Motor neuron (in vitro differentiated cells): Measurements from ENCODE around the gene PCIF1. TPM values are rescaled to one million over a fixed set of nuclear protein-coding genes. Genes with fewer than 3 reads are reported as not detected.
"Not testable (repeated sequence)": the region's sequence is repeated elsewhere in the genome, so short reads cannot be mapped to it uniquely, and the experiment has no call there.

Experiments used
- ATAC-seq, 8 experiments: fragments of 200-7000 bp; cut with Tn5 transposase; replicated peaks in 6 of 8; 2 replicates each; pipeline ENCODE4 v1.8.0; 2021; ENCODE audit warnings: mild to moderate bottlenecking in 8 of 8, moderate library complexity in 8 of 8
- H3K27ac ChIP-seq, 2 donors: fragments of 250-450 bp; sonication (Bioruptor Pico); 2 replicates each; pipeline ENCODE4 v1.9.0; 2021; ENCODE audit warnings: antibody characterized with exemption in 2 of 2, mild to moderate bottlenecking in 2 of 2, moderate library complexity in 1 of 2
- H3K4me1 ChIP-seq, 2 donors: fragments of 250-450 bp; sonication (Bioruptor Pico); replicated peaks in 1 of 2; 2 replicates each; pipeline ENCODE4 v1.6.1; 2021; ENCODE audit warnings: antibody characterized with exemption in 2 of 2, mild to moderate bottlenecking in 2 of 2, moderate library complexity in 1 of 2
- H3K4me3 ChIP-seq, 5 donors: fragments of 250-450 bp; sonication (Bioruptor Pico); 2 replicates each; pipeline ENCODE4 v1.9.0; 2021; ENCODE audit warnings: antibody characterized with exemption in 5 of 5, mild to moderate bottlenecking in 5 of 5, moderate library complexity in 4 of 5
- WGBS, 10 experiments: fragments of 450-650 bp; shearing (Covaris generic); methylation state at CpG; one replicate each; pipeline ENCODE4 v1.0.0; 2022; 5-methylcytosine and 5-hydroxymethylcytosine counted together
- in situ Hi-C, 9 experiments: fragments of 400-800 bp; cut with MboI; loops; one replicate each; pipeline ENCODE4 v1.15.0; 2021; ENCODE audit warnings: low sequenced_read_pairs in 9 of 9, low pct_unique_long_range_greater_than_20kb in 2 of 9; ENCODE audit not compliant: unreplicated experiment in 9 of 9
- total RNA-seq, 8 experiments: library from RNA; unstranded; fragments of 300-600 nt; gene quantifications; 2 replicates each; pipeline versions ENCODE4 v1.2.3 to v1.2.4, GENCODE V29; 2022

PCIF1 gene
- total RNA-seq, 8 experiments from 2014 or later = 6.7 to 58.9 (median 20.4) TPM

DNA sequence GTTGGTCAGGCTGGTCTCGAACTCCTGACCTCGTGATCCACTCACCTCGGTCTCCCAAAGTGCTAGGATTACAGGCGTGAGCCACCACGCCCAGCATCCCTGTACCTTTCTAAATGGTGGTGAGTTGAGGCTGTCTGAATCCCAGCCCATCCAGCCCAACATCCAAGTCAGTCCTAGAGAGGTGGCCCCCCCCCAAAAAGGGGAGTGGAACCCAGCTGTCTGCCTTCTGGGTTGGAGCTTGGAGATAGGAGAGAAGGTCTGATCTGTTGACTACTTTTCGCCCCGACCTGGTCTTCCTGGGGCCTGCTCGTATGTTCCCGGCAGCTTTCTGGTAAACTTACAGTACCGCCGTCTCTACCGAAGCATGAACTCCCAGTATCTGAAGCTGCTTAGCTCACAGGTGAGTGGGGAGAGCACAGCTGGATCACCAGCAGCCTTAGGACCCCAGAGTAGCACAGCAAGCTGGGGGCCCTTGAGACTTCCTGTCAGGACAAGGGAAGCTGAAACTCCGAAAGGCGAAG lies 37.8 kb upstream of the PCIF1 start:
- Histone ChIP-seq H3K27ac (no peak overlapping the region), H3K4me1 (peaks cover 5 to 6% of the 10 kb centered on the region in 2 donors), H3K4me3 (no peak overlapping the region)
- in situ Hi-C loops = no loop called here
- ATAC-seq = no peak
- 91 to 100% (median 97%) methylated on average over 1 to 8 of the region's 14 CpGs; no CpG with 5 or more reads in 3 of the 10 experiments for WGBS, 10 experiments

DNA sequence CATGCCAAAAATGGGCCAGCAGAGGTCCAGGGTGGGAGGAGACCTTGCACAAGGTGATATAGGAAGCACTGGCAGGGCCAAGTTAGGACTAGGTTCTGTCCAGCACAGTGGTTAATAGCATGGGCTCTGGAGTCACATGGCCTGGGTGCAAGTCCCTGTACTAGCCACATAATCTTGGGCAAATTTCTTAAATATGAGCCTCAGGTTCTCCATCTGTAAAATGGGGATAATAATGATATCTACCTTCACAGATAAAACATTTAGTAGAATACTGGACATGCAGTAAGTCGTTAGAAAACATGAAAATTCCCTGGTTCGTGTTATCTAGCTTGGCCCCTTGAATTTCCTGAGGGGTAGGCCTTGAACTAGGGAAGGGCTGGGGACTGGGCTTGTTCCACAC lies 37.2 kb upstream of the PCIF1 start:
- ATAC-seq = no peak
- Histone ChIP-seq H3K27ac (no peak overlapping the region), H3K4me3 (no peak overlapping the region), H3K4me1 (no peaks in the 10 kb centered on the region)
- in situ Hi-C loops = no loop called here
- WGBS, 10 experiments = 90 to 100% (median 96%) methylated on average over 1 to 2 of the region's 2 CpGs; no CpG with 5 or more reads in 4 of the 10 experiments

DNA sequence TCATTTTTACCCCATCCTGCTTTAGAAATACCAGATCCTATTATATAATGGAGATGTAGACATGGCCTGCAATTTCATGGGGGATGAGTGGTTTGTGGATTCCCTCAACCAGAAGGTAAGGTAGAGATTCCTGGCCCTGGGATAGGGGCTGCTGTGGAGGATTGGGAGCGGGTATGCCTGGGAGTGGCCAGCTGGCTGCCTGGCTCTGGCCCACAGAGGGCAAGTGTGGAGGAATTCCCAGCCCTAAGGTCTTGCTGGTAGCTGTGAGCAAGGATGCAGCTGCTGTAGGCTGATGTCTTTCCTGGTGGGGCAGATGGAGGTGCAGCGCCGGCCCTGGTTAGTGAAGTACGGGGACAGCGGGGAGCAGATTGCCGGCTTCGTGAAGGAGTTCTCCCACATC lies 36.8 kb upstream of the PCIF1 start:
- peak in 1 of 8 experiments; percentile 5 for ATAC-seq
- Histone ChIP-seq H3K4me3 (no peak overlapping the region), H3K4me1 (no peaks in the 10 kb centered on the region), H3K27ac (no peak overlapping the region)
- in situ Hi-C loops = no loop called here
- WGBS, 10 experiments = 40 to 100% (median 95%) methylated on average over 1 to 7 of the region's 7 CpGs; no CpG with 5 or more reads in 4 of the 10 experiments

DNA sequence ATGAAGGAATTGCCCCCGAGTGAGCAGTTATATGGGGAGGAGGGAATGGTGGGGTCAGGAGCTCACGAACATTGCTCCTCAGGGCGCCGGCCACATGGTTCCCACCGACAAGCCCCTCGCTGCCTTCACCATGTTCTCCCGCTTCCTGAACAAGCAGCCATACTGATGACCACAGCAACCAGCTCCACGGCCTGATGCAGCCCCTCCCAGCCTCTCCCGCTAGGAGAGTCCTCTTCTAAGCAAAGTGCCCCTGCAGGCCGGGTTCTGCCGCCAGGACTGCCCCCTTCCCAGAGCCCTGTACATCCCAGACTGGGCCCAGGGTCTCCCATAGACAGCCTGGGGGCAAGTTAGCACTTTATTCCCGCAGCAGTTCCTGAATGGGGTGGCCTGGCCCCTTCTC lies 36.2 kb upstream of the PCIF1 start:
- 60 to 80% (median 71%) methylated on average over 1 to 3 of the region's 12 CpGs; no CpG with 5 or more reads in 6 of the 10 experiments for WGBS, 10 experiments
- H3K4me3 ChIP-seq = no peak overlapping the region
- no peaks in the 10 kb centered on the region for H3K4me1 ChIP-seq
- ATAC-seq = peak in 2 of 8 experiments; percentile 7 to 24
- in situ Hi-C loops = no loop called here
- H3K27ac ChIP-seq = no peak overlapping the region

DNA sequence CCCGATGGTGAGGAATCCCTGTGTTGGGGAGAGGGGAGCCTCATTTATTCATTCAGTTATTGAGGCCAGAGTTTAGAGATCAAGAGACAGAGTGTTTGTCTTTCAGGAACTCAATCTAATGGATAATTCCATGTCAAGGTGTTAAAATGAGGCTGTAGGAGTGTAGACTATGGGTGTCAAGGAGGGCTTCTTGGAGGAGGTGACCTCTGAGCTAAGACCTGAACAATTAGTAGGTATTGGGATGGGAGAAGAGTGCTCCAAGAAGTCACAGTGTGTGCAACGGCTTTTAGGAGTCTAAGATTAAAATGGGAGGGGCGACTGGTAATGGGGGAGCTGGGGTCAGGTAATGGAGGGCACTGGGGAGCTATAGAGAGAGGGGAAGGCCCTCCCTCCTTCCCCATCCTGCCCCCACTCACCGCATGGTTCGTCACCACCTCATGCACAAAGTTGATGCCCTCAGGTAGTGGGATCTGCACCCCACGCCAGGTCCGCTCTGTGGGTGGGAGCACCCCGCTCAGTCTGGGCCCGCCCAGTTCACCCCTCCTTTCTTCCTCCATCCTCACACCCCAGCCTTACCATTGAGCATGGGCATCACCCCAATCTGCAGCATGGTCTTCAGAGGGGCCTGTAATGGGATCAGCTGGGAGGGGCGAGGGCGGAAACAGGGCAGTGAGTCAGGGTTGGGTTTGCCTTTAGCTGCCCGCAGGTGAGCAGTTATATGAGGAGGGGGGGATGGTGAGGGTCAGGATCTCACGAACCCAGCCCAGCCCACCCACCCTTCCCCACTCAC lies 35.2 kb upstream of the PCIF1 start:
- Histone ChIP-seq H3K27ac (no peak overlapping the region), H3K4me3 (no peak overlapping the region), H3K4me1 (no peaks in the 10 kb centered on the region)
- ATAC-seq = peak in 4 of 8 experiments; percentile 18 to 29 (median 24)
- WGBS, 10 experiments = 86 to 100% (median 94%) methylated on average over 1 to 6 of the region's 13 CpGs; no CpG with 5 or more reads in 5 of the 10 experiments
- in situ Hi-C loops = no loop called here

DNA sequence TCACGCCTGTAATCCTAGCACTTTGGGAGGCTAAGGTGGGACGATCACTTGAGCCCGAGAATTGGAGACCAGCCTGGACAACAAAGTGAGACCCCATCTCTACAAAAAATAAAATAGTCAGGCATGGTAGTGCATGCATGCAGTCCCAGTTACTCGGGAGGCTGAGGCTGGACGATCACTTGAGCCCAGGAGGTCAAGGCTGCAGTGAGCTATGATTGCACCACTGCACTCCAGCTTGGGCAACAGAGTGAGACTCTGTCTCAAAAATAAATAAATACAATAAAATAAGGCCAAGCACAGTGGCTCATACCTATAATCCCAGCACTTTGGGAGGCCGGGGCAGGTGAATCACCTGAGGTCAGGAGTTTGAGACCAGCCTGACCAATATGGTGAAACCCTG lies 33.2 kb upstream of the PCIF1 start:
- WGBS, 10 experiments = 80 to 100% (median 98%) methylated on average over 1 to 5 of the region's 6 CpGs; no CpG with 5 or more reads in 4 of the 10 experiments
- H3K4me1 ChIP-seq, in situ Hi-C loops, ATAC-seq, H3K27ac ChIP-seq, H3K4me3 ChIP-seq: not testable (repeated sequence)

GRCh38 chr20:45902199-45902701 lies 32.2 kb upstream of the PCIF1 start:
- ATAC-seq = peak in 2 of 8 experiments; percentile 7 to 15
- Histone ChIP-seq H3K4me1 (no peaks in the 10 kb centered on the region), H3K27ac (no peak overlapping the region), H3K4me3 (no peak overlapping the region)
- in situ Hi-C loops = no loop called here
- 60 to 100% (median 95%) methylated on average over 1 to 5 of the region's 14 CpGs; no CpG with 5 or more reads in 4 of the 10 experiments for WGBS, 10 experiments

GRCh38 chr20:45904583-45905504 lies 29.6 kb upstream of the PCIF1 start:
- WGBS, 10 experiments = 64 to 91% (median 80%) methylated on average over 1 to 7 of the region's 16 CpGs; no CpG with 5 or more reads in 3 of the 10 experiments
- ATAC-seq = peak in 5 of 8 experiments; percentile 16 to 81 (median 31)
- no peak overlapping the region for H3K4me3 ChIP-seq
- H3K4me1 ChIP-seq = peaks cover 0 to 6% of the 10 kb centered on the region in 2 donors
- in situ Hi-C loops = no loop called here
- no peak overlapping the region for H3K27ac ChIP-seq

DNA sequence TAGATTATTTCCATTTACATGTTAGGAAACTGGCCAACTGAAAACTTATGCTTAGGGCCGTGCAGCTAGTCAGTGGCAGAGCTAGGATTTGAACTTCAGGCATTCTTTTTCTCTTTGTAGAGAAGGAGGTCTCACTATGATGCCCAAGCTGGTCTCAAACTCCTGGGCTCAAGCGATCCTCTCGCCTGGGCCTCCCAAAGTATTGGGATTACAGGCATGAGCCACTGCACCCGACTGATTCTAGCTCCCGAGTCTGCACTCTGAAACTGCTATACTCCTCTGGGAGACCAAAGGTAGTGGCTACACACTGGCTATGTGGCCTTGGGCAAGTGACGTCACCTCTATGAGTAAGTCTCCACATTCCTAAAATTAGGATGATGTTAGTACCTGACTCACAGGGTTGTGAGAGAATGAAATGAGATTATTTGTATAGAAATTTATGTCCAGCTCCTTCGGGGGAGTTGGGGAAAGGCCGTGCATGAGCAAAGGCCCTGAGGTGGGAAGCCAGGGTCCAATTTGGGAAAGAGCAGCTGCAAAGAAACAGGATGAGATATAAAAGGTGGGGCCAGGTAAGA lies 28.9 kb upstream of the PCIF1 start:
- in situ Hi-C loops = no loop called here
- peak in 4 of 8 experiments; percentile 9 to 31 (median 20) for ATAC-seq
- Histone ChIP-seq H3K27ac (no peak overlapping the region), H3K4me1 (peaks cover 0 to 10% of the 10 kb centered on the region in 2 donors), H3K4me3 (no peak overlapping the region)
- WGBS, 10 experiments = 29 to 100% (median 90%) methylated on average over 1 to 7 of the region's 8 CpGs; no CpG with 5 or more reads in 1 of the 10 experiments

GRCh38 chr20:45907219-45907948 lies 27.1 kb upstream of the PCIF1 start:
- peaks cover 2 to 11% of the 10 kb centered on the region in 2 donors for H3K4me1 ChIP-seq
- ATAC-seq = no peak
- H3K27ac ChIP-seq = no peak overlapping the region
- WGBS, 10 experiments = 82 to 100% (median 97%) methylated on average over 1 to 6 of the region's 17 CpGs; no CpG with 5 or more reads in 2 of the 10 experiments
- no peak overlapping the region for H3K4me3 ChIP-seq
- in situ Hi-C loops = no loop called here

GRCh38 chr20:45908084-45908483 lies 26.4 kb upstream of the PCIF1 start:
- Histone ChIP-seq H3K27ac (no peak overlapping the region), H3K4me1 (peaks cover 7 to 15% of the 10 kb centered on the region in 2 donors), H3K4me3 (no peak overlapping the region)
- ATAC-seq = no peak
- 83 to 100% (median 100%) methylated on average over 1 to 2 of the region's 2 CpGs; no CpG with 5 or more reads in 5 of the 10 experiments for WGBS, 10 experiments
- in situ Hi-C loops = no loop called here

GRCh38 chr20:45909336-45909808 lies 25.1 kb upstream of the PCIF1 start:
- peaks cover 7 to 15% of the 10 kb centered on the region in 2 donors for H3K4me1 ChIP-seq
- no peak for ATAC-seq
- 40 to 97% (median 91%) methylated on average over 1 to 6 of the region's 12 CpGs; no CpG with 5 or more reads in 5 of the 10 experiments for WGBS, 10 experiments
- H3K27ac ChIP-seq = no peak overlapping the region
- H3K4me3 ChIP-seq = no peak overlapping the region
- in situ Hi-C loops = no loop called here
